ENCODE data around the gene CASKIN1.

Gene CASKIN1

GRCh38 chr16:2196162-2196980 lies at the start of gene CASKIN1:
TSS of gene CASKIN1 (minus strand) at chr16:2196605. CDS start at chr16:2196432, 173 bp downstream.
- DNase-seq (no peak), ATAC-seq (ENCODE audit: insufficient read depth, low read depth) (peak; percentile 66)
- Histone ChIP-seq H3K9ac (ENCODE audit: low read depth, low read length) (peak within 1 kb of the TSS; percentile 45; the same call in 1 of the 2 replicates), H3K4me3 (ENCODE audit: low read depth in 1 of 2, low read length in 2 of 2) (peak within 1 kb of the TSS in 1 of 2 experiments; percentile 51; a peak in 2 of 4 replicates), H3K79me2 (ENCODE audit: insufficient read depth, low read length) (no peaks in the 10 kb centered on the region), H3K27ac (ENCODE audit: low read length) (no peak within 1 kb of the TSS), H3K4me2 (ENCODE audit: insufficient read depth, low read length) (peak within 1 kb of the TSS; percentile 69), H3K4me1 (ENCODE audit: insufficient read depth, low read length) (peaks cover 12% of the 10 kb centered on the region), H3K27me3 (ENCODE audit: insufficient read depth, low read length, poor library complexity) (peaks cover 49% of the 10 kb centered on the region), H2AFZ (ENCODE audit: low read depth, low read length) (no peak within 1 kb of the TSS), H3K9me3 (ENCODE audit: insufficient read depth, low read length, severe bottlenecking) (no peaks in the 10 kb centered on the region), H3K36me3 (ENCODE audit: insufficient read depth, low read length) (no peaks in the 10 kb centered on the region), H4K20me1 (ENCODE audit: insufficient read depth, low read length) (peaks cover 16% of the 10 kb centered on the region)
- no peak for TF ChIP-seq EZH2 (IDR thresholded peaks at IDR 0.05; ENCODE audit: borderline replicate concordance, low read depth, low read length, severe bottlenecking)
- TF ChIP-seq CTCF (IDR thresholded peaks at IDR 0.05; ENCODE audit: borderline replicate concordance, extremely low read depth, low read length, poor library complexity, severe bottlenecking) = no peak

- no peak overlapping the region for H3K4me3 ChIP-seq (ENCODE audit: low read depth in 1 of 2, low read length in 2 of 2)
- H3K27me3 ChIP-seq (ENCODE audit: insufficient read depth, low read length, poor library complexity) = no peaks in the 10 kb centered on the region
- no peak overlapping the region for H2AFZ ChIP-seq (ENCODE audit: low read depth, low read length)
- H3K4me2 ChIP-seq (ENCODE audit: insufficient read depth, low read length) = no peak overlapping the region
- no peak overlapping the region for H3K27ac ChIP-seq (ENCODE audit: low read length)
- ATAC-seq (ENCODE audit: insufficient read depth, low read depth) (no peak), DNase-seq (no peak)
- no peak for TF ChIP-seq EZH2 (IDR thresholded peaks at IDR 0.05; ENCODE audit: borderline replicate concordance, low read depth, low read length, severe bottlenecking)
- no peak for TF ChIP-seq CTCF (IDR thresholded peaks at IDR 0.05; ENCODE audit: borderline replicate concordance, extremely low read depth, low read length, poor library complexity, severe bottlenecking)
- no peak overlapping the region for H3K9ac ChIP-seq (ENCODE audit: low read depth, low read length)
- H3K79me2 ChIP-seq (ENCODE audit: insufficient read depth, low read length) = no peaks in the 10 kb centered on the region
- H3K4me1 ChIP-seq (ENCODE audit: insufficient read depth, low read length) = no peaks in the 10 kb centered on the region
- peaks cover 13% of the 10 kb centered on the region for H4K20me1 ChIP-seq (ENCODE audit: insufficient read depth, low read length)
- H3K9me3 ChIP-seq (ENCODE audit: insufficient read depth, low read length, severe bottlenecking) = no peaks in the 10 kb centered on the region
- H3K36me3 ChIP-seq (ENCODE audit: insufficient read depth, low read length) = peaks cover 63% of the 10 kb centered on the region
Observed at GRCh38 chr16:2244926-2245795, 48.8 kb upstream of the CASKIN1 start.

GRCh38 chr16:2244301-2244700 lies 47.9 kb upstream of the CASKIN1 start:
- Histone ChIP-seq H3K27ac (ENCODE audit: low read length) (no peak overlapping the region), H3K79me2 (ENCODE audit: insufficient read depth, low read length) (no peaks in the 10 kb centered on the region), H3K27me3 (ENCODE audit: insufficient read depth, low read length, poor library complexity) (no peaks in the 10 kb centered on the region), H3K4me3 (ENCODE audit: low read depth in 1 of 2, low read length in 2 of 2) (no peak overlapping the region), H2AFZ (ENCODE audit: low read depth, low read length) (no peak overlapping the region), H3K9ac (ENCODE audit: low read depth, low read length) (no peak overlapping the region), H3K4me2 (ENCODE audit: insufficient read depth, low read length) (no peak overlapping the region), H3K9me3 (ENCODE audit: insufficient read depth, low read length, severe bottlenecking) (no peaks in the 10 kb centered on the region), H3K36me3 (ENCODE audit: insufficient read depth, low read length) (peaks cover 69% of the 10 kb centered on the region), H4K20me1 (ENCODE audit: insufficient read depth, low read length) (peaks cover 13% of the 10 kb centered on the region), H3K4me1 (ENCODE audit: insufficient read depth, low read length) (no peaks in the 10 kb centered on the region)
- peak; percentile 11; the same call in 1 of the 3 replicates for ATAC-seq (ENCODE audit: insufficient read depth, low read depth)
- TF ChIP-seq EZH2 (IDR thresholded peaks at IDR 0.05; ENCODE audit: borderline replicate concordance, low read depth, low read length, severe bottlenecking) = no peak
- no peak for TF ChIP-seq CTCF (IDR thresholded peaks at IDR 0.05; ENCODE audit: borderline replicate concordance, extremely low read depth, low read length, poor library complexity, severe bottlenecking)
- DNase-seq = no peak

All from DND-41 (cell line).